HG03280 (cell line): ENCODE results near the gene ENOX2.

ENCODE experiments used
- ATAC-seq: cut with Tn5 transposase; IDR thresholded peaks from one replicate; pipeline ENCODE4 v1.9.1; 2021; ENCODE audit warnings: mild to moderate bottlenecking, moderate library complexity; ENCODE audit not compliant: unreplicated experiment

Gene ENOX2

GRCh38 chrX:130885508-130885907 lies 17.5 kb downstream of the ENOX2 start:
- ATAC-seq = no peak

DNA sequence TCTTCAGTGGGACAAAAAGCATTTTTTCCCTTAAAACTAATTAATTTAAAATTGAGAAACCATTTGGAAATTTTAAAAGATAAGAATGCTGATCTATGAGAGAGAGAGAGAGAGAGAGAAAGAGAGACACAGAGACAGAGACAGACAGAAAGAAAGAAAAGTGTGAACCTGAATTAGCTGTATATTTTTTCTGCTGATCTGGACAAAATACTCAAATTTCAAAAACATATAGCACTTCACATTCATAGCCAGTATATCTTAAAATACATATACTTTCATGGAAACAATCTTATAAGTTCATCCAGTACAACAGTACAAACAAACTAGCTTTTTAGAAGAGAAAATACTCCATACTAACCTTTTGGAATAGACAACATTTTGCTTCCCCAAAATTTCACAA lies 18.4 kb downstream of the ENOX2 start:
- ATAC-seq = no peak

DNA sequence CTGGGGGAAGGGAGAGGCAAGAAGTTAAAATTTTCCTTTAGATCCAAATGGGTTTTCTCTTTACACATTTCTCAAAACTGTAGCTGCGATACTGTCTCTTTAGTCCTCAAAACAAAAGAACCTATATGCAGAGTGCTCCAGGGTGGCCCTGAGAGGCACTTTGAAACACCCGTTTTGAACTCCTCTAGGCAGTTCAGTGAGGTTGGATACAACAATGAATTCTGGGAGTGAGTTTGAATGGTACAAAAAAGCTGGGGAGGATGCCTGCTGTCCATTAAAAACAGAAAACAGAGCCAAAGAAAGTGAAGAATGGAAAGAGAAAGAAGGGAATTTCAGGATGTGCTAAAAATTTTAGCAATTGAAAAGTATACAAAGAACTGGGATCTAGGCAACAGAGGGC lies 23.1 kb downstream of the ENOX2 start:
- no peak for ATAC-seq

- ATAC-seq = no peak
These were observed 24.4 kb downstream of the ENOX2 start for GRCh38 chrX:130878350-130879341.

- ATAC-seq = no peak
These were observed 25.1 kb downstream of the ENOX2 start for GRCh38 chrX:130877892-130878341.

DNA sequence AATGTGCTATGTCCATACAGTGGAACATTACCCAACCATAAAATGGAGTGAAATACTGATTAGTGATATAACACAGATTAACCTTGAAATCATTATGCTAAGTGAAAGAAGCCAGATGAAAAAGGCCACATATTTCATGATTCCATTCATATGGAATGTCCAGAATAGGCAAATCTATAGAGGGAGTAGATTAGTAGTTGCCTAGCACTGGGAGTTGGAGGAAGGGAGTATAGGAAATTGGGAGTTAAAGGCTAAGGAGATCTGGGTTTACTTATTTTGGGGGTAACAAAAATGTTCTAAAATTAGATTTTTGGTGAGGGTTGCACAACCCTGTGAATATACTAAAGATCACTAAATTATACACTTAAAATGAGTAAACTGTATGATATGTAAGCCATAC lies 26.8 kb downstream of the ENOX2 start:
- ATAC-seq = no peak

DNA sequence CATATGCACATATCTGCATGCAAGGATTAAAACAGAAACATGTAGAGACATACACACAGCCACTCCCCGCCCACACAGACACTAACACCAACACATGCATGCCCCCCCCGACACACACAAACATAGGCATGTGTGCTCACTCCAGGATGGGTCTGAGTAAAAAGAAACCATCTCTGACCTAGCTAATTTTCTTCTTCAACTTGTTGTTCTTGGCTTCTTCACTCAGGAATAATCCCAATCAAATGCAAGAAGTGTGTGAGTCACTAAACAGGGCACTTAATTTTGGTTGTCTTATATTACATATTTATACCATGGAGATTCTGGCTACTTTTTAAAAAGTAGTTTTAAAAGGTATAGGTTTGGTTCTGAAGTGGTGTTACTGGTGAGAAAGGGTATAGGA lies 28.3 kb downstream of the ENOX2 start:
- ATAC-seq = no peak

- no peak for ATAC-seq
These were observed 33.8 kb downstream of the ENOX2 start for GRCh38 chrX:130869239-130869638.

DNA sequence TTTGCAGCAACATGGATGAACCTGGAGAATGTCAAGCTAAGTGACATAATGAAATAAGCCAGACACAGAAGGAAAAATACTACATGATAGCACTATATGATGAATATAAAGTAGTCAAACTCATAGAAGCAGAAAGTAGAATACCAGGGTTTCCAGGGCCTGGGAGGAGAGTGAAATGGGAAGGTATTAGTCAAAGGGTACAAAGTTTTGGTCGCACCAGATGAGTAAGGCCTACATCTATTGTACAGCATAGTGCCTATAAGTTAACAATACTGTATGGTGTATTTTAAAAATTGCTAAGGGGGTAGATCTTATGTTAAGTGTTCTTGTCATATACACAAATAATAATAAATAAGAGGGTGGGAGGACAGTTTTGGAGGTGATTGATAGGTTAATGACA lies 41.5 kb downstream of the ENOX2 start:
- no peak for ATAC-seq

DNA sequence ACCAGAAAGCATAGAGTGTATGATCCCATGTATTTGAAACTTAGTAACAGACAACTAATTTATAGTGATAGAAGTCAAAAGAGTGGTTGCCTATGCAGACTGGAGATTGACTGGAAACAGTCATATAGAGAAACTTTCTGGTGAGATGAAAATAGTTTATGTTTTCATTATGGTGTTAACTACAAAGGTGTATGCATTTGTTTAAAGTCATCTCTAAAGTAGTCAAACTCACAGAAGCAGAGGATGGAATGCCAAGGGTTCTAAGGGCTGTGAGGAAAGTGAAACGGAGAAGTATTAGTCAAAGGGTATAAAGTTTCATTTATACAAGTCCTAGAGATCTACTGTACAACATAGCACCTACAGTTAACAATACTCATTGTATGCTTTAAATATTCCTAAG lies 45.8 kb downstream of the ENOX2 start:
- ATAC-seq = peak; percentile 91

- no peak for ATAC-seq
These were observed 51.4 kb downstream of the ENOX2 start for GRCh38 chrX:130851569-130851968.

DNA sequence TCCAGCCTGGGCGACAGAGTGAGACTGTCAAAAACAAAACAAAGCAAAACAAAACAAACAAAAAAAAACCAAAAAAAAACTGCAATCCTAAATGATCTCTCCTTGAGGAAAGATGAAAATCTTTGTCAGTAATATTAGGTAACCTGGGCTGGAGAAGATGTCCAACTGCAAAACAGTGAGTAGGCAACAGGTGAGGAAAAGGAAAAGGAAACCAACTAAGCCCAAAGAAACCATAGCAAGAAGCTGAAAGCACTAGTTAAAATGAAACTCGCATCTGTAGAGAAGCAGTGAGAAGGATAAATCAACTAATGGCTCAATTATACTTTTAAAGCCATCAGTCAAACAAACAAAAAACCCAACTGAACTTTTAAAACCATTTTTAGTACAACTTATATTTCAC lies 54.2 kb downstream of the ENOX2 start:
- peak; percentile 66 for ATAC-seq

DNA sequence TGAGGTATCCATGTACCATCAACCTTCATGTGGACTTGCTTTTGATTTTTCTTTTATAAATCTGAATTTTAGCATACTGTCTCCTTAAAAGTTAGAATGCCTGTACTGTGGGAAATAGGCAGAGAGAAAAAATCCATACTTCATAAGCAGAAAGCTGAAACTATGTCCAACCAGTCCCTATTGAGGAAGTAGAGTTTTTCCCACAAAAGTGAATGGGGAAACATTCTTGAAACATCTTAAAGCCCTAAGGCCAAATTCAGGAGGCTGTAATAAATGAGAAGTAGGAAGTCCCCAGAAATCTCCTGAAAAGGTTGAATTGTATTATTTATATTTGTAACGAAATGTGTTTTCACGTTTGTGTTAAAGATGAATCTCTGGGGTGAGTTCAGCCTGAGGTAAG lies 56.3 kb downstream of the ENOX2 start:
- ATAC-seq = no peak

- ATAC-seq = no peak
These were observed 61.2 kb downstream of the ENOX2 start for GRCh38 chrX:130841776-130842175.

DNA sequence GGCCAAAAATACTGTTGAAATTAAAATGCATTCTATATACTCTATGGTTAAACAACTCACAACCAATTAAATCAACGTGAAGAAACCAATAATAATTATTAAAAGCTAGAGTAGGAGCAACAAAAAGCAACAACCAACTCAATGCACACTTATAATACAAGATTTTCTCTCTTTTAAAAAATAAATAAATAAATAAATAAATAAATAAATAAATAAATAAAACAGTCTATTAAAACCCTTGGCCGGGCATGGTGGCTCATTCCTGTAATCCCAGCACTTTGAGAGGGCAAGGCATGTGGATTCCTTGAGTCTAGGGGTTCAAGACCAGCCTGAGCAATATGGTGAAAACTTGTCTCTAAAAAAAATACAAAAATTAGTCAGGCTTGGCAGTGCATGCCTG lies 62.7 kb downstream of the ENOX2 start:
- no peak for ATAC-seq

GRCh38 chrX:130836447-130836846 lies 66.6 kb downstream of the ENOX2 start:
- ATAC-seq = no peak

DNA sequence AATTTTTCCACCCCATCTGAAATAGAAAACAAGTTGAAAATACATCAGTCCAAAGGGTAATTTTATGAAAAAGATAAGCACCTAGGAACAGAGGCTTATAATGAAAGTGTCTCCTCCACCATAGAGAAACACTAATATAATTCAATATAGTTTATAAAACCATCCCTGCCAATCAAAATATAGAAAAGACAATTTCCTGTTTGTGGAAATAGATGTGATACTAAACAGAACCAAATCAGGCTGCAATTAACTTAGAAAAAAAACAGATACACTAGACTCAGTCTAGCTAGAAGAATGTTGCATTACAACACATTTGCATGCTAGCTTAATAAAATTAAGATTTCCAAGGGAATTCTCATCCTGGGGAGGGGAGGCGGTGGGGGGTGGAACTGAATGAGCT lies 68.2 kb downstream of the ENOX2 start:
- no peak for ATAC-seq

- ATAC-seq = no peak
These were observed 68.9 kb downstream of the ENOX2 start for GRCh38 chrX:130834149-130834548.

DNA sequence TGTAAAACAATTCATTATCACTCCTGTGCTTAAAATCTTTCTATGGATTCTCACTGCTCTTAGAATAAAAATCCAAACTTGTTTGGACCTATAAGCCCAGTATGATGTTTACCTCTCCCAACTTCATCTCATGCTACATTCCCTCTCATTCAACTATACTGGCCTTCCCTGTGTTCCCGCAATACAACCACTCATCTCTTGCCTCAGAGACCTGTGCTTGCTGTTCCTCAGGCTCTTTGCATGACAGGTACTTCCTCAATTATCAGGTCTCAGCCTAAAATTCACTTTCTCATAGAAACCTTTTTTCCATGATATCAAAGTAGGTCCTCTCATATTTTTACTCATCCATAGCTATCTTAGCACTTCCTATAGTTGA lies 71.7 kb downstream of the ENOX2 start:
- ATAC-seq = no peak

DNA sequence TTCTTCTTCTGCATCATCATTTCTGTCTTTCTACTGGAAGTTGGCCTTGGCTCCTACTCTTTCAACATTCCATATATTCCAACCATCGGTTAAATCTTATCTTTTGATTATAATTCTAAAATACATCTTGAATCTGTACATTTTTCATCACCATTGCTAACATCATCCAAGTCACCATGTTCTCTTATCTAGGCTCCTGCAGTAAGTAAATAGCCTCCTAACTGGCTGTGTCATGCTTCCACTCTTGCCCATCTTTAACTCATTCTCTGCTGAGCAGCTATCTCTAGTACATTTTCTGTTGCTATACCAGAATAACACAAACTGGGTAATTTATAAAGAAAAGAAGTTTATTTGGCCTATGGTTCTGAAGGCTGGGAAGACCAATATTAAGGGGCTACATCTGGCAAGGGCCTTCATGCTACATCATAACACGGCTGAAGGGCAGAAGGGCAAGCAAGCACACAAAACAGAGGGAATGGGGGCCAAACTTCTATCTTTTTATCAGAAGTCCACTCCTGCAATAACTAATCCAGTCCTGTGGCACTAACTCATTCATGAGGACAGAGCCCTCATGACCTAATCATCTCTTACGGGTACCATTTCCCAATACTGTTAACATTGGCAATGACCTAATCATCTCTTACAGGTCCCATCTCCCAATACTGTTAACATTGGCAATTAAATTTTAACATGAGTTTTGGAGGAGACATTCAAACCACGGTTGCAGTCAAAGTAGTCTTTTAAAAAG lies 72.2 kb downstream of the ENOX2 start:
- ATAC-seq = no peak

GRCh38 chrX:130829526-130830515 lies 73.2 kb downstream of the ENOX2 start:
- no peak for ATAC-seq
